ENCODE measurements around the gene GLCE. TPM values are rescaled to one million over a fixed set of nuclear protein-coding genes. Genes with fewer than 3 reads are reported as not detected.

The GLCE gene
- total RNA-seq, 2 donors from 2014 or later = 16.3 to 17.2 TPM

DNA sequence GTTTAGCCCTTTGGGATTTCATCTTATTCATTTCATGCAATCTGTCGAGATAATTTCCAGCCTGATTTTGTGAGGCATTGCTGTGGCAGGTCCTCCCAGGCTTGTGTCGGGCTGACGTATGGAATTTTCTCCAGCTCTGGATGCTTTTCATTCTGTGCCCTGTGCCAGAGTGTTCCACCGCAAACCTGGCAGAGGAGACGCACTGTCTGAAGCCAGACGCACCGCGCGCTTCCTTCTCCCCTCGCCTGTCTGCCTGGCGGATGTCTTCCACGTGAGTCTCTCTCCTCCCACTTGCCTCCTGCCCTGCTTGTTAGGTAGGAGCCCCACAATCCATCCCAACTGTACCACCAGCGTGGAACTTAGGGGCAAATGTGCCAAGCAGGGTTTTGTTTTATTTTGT is 20.1 kb upstream of the GLCE start:
- 93 to 96% methylated on average over 7 to 13 of the region's 13 CpGs for WGBS, 2 experiments (ENCODE audit: insufficient coverage in 1 of 2, insufficient read length in 1 of 2)
- TF ChIP-seq, protein P1, sequence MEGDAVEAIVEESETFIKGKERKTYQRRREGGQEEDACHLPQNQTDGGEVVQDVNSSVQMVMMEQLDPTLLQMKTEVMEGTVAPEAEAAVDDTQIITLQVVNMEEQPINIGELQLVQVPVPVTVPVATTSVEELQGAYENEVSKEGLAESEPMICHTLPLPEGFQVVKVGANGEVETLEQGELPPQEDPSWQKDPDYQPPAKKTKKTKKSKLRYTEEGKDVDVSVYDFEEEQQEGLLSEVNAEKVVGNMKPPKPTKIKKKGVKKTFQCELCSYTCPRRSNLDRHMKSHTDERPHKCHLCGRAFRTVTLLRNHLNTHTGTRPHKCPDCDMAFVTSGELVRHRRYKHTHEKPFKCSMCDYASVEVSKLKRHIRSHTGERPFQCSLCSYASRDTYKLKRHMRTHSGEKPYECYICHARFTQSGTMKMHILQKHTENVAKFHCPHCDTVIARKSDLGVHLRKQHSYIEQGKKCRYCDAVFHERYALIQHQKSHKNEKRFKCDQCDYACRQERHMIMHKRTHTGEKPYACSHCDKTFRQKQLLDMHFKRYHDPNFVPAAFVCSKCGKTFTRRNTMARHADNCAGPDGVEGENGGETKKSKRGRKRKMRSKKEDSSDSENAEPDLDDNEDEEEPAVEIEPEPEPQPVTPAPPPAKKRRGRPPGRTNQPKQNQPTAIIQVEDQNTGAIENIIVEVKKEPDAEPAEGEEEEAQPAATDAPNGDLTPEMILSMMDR (conservative IDR thresholded peaks at IDR 0.05) = no peak
- H3K4me1 Mint-ChIP-seq = peaks cover 21% of the 10 kb centered on the region
- H3K4me3 ChIP-seq (ENCODE audit: low read length) = no peak overlapping the region
- H3K27me3 ChIP-seq (ENCODE audit: control insufficient read depth, insufficient read depth, low read length, poor library complexity, severe bottlenecking) = no peaks in the 10 kb centered on the region
- DNase-seq = no peak
- H3K9me3 Mint-ChIP-seq = no peaks in the 10 kb centered on the region
- no peak overlapping the region for H3K4me3 Mint-ChIP-seq
- no peaks in the 10 kb centered on the region for H3K9me3 ChIP-seq (ENCODE audit: control insufficient read depth, low read length)
- H3K27ac Mint-ChIP-seq = no peak overlapping the region
- H3K27ac ChIP-seq (ENCODE audit: low read depth, low read length) = no peak overlapping the region
- H3K4me1 ChIP-seq (ENCODE audit: control insufficient read depth, insufficient read depth, low read length) = no peaks in the 10 kb centered on the region
- peaks cover 4% of the 10 kb centered on the region for H3K27me3 Mint-ChIP-seq (ENCODE audit: insufficient read depth)
- H3K36me3 ChIP-seq (ENCODE audit: control insufficient read depth, insufficient read depth, low read length) = no peaks in the 10 kb centered on the region
- H3K9ac ChIP-seq (ENCODE audit: extremely low read depth, low read length, poor library complexity, severe bottlenecking) = no peak overlapping the region
- no peaks in the 10 kb centered on the region for H3K36me3 Mint-ChIP-seq (ENCODE audit: low read depth)

DNA sequence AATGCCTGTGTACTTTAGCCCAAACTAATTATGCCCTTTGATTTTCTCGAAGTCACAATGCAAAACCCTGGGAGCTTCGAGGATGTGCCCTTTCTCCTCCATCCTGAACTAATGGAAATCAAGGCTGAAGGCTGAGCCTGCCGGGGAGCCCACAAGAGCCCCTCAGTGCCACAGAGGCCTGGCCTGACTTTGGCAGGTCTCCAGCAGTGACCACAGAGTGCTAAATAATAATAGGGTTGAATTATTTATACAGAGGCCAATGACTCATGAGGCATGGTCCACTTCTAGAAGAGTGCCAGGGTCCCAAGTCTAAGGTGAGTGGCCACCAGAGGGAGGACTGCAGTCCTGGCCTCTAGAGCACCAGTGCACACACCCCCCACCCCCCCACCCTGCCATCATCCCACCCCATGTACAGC is 19.1 kb upstream of the GLCE start:
- no peaks in the 10 kb centered on the region for H3K36me3 ChIP-seq (ENCODE audit: control insufficient read depth, insufficient read depth, low read length)
- no peak overlapping the region for H3K27ac Mint-ChIP-seq
- H3K4me1 Mint-ChIP-seq = peaks cover 19% of the 10 kb centered on the region
- H3K4me1 ChIP-seq (ENCODE audit: control insufficient read depth, insufficient read depth, low read length) = no peaks in the 10 kb centered on the region
- WGBS, 2 experiments (ENCODE audit: insufficient coverage in 1 of 2, insufficient read length in 1 of 2) = 93 to 94% methylated on average over 2 to 3 of the region's 3 CpGs
- H3K27ac ChIP-seq (ENCODE audit: low read depth, low read length) = no peak overlapping the region
- no peaks in the 10 kb centered on the region for H3K9me3 ChIP-seq (ENCODE audit: control insufficient read depth, low read length)
- H3K36me3 Mint-ChIP-seq (ENCODE audit: low read depth) = no peaks in the 10 kb centered on the region
- no peaks in the 10 kb centered on the region for H3K27me3 ChIP-seq (ENCODE audit: control insufficient read depth, insufficient read depth, low read length, poor library complexity, severe bottlenecking)
- H3K4me3 ChIP-seq (ENCODE audit: low read length) = no peak overlapping the region
- H3K9ac ChIP-seq (ENCODE audit: extremely low read depth, low read length, poor library complexity, severe bottlenecking) = no peak overlapping the region
- H3K9me3 Mint-ChIP-seq = no peaks in the 10 kb centered on the region
- peaks cover 4% of the 10 kb centered on the region for H3K27me3 Mint-ChIP-seq (ENCODE audit: insufficient read depth)
- no peak overlapping the region for H3K4me3 Mint-ChIP-seq
- TF ChIP-seq, protein P1 (conservative IDR thresholded peaks at IDR 0.05) = peak; percentile 64
- DNase-seq = peak; percentile 43

DNA sequence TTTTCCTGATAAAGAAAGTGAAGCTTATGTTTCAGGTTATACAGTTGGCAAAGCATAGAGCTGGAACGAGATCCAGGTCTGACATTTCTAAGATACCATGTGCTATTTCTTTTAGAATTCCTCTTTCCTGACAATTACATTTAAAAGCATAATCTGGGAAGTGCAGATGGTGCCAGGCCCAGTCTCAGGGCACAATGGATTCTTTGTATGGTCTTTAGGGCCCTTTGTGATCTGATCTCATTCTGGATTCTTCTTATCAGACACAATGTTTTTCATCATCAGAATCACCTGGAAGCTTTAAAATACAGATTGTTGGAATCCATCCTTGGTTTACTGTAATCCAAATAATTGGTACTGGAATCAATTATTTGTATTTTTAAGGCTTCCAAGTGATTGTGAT is 18.6 kb upstream of the GLCE start:
- H3K27me3 ChIP-seq (ENCODE audit: control insufficient read depth, insufficient read depth, low read length, poor library complexity, severe bottlenecking) = no peaks in the 10 kb centered on the region
- no peak overlapping the region for H3K27ac ChIP-seq (ENCODE audit: low read depth, low read length)
- Mint-ChIP-seq H3K36me3 (ENCODE audit: low read depth) (no peaks in the 10 kb centered on the region), H3K4me3 (no peak overlapping the region), H3K27me3 (ENCODE audit: insufficient read depth) (peaks cover 3% of the 10 kb centered on the region), H3K27ac (no peak overlapping the region), H3K4me1 (peaks cover 19% of the 10 kb centered on the region), H3K9me3 (no peaks in the 10 kb centered on the region)
- peak; percentile 1 for DNase-seq
- H3K9me3 ChIP-seq (ENCODE audit: control insufficient read depth, low read length) = no peaks in the 10 kb centered on the region
- WGBS, 2 experiments (ENCODE audit: insufficient coverage in 1 of 2, insufficient read length in 1 of 2) = 88% methylated on average over 1 of the region's 1 CpG; no CpG with 5 or more reads in 1 of the 2 experiments
- no peak overlapping the region for H3K9ac ChIP-seq (ENCODE audit: extremely low read depth, low read length, poor library complexity, severe bottlenecking)
- H3K4me1 ChIP-seq (ENCODE audit: control insufficient read depth, insufficient read depth, low read length) = no peaks in the 10 kb centered on the region
- no peaks in the 10 kb centered on the region for H3K36me3 ChIP-seq (ENCODE audit: control insufficient read depth, insufficient read depth, low read length)
- no peak overlapping the region for H3K4me3 ChIP-seq (ENCODE audit: low read length)
- TF ChIP-seq, protein P1 (conservative IDR thresholded peaks at IDR 0.05) = no peak

Data from endodermal cell (in vitro differentiated cells).